NCI-H2081 (cell line): Measurements from ENCODE around the gene SOHLH1.

ENCODE experiments used
- DNase-seq, 2 experiments: peaks; one replicate each; lab custom pipeline; 2025; lab: John Stamatoyannopoulos, UW

Gene SOHLH1

GRCh38 chr9:135703726-135704125 lies 4.4 kb upstream of the SOHLH1 start:
- no peak for DNase-seq

GRCh38 chr9:135701959-135702721 lies 2.9 kb upstream of the SOHLH1 start, which contains the start of gene KCNT1:
KCNT1 (plus strand) TSS chr9:135702185; CDS start chr9:135702259, 74 bp downstream.
- peak; percentile 18 to 27 for DNase-seq

GRCh38 chr9:135701067-135701958 lies 2.0 kb upstream of the SOHLH1 start:
- no peak for DNase-seq

GRCh38 chr9:135700525-135700924 lies 1.2 kb upstream of the SOHLH1 start:
- no peak for DNase-seq

GRCh38 chr9:135698767-135699166 lies 514 bp downstream of the SOHLH1 start:
- no peak for DNase-seq

GRCh38 chr9:135698236-135698635 lies 1.0 kb downstream of the SOHLH1 start:
- DNase-seq = no peak

GRCh38 chr9:135697226-135697625 lies 2.1 kb downstream of the SOHLH1 start:
- no peak for DNase-seq

- no peak for DNase-seq
Observed at GRCh38 chr9:135696446-135696845, 2.8 kb downstream of the SOHLH1 start.

GRCh38 chr9:135695642-135696041 lies 3.6 kb downstream of the SOHLH1 start:
- no peak for DNase-seq

- no peak for DNase-seq
Observed at GRCh38 chr9:135695036-135695435, 4.2 kb downstream of the SOHLH1 start.

- DNase-seq = no peak
Observed at GRCh38 chr9:135694414-135694813, 4.9 kb downstream of the SOHLH1 start.

- no peak for DNase-seq
Observed at GRCh38 chr9:135693771-135694170, 5.5 kb downstream of the SOHLH1 start.

GRCh38 chr9:135693265-135693664 lies 6.0 kb downstream of the SOHLH1 start:
- DNase-seq = no peak

- DNase-seq = no peak
Observed at GRCh38 chr9:135692410-135692809, 6.9 kb downstream of the SOHLH1 start.

- DNase-seq = no peak
Observed at GRCh38 chr9:135690836-135691570, 8.3 kb downstream of the SOHLH1 start.

- no peak for DNase-seq
Observed at GRCh38 chr9:135689011-135689410, 10.3 kb downstream of the SOHLH1 start.

- no peak for DNase-seq
Observed at GRCh38 chr9:135687216-135687615, 12.1 kb downstream of the SOHLH1 start.

GRCh38 chr9:135684691-135685090 lies 14.6 kb downstream of the SOHLH1 start:
- DNase-seq = no peak

GRCh38 chr9:135683401-135684034 lies 15.8 kb downstream of the SOHLH1 start:
- no peak for DNase-seq

- no peak for DNase-seq
Observed at GRCh38 chr9:135681161-135681560, 18.1 kb downstream of the SOHLH1 start.

- DNase-seq = no peak
Observed at GRCh38 chr9:135680056-135680455, 19.2 kb downstream of the SOHLH1 start.
